Small intestine (tissue), 7 donors: ENCODE data around the gene MARCHF6. TPM values are rescaled to one million over a fixed set of nuclear protein-coding genes. Genes with fewer than 3 reads are reported as not detected.
"Not testable (repeated sequence)": the region's sequence is repeated elsewhere in the genome, so short reads cannot be mapped to it uniquely, and the experiment has no call there.

Experiments used
- DNase-seq, 2 donors: peaks; one replicate each; pipeline versions ENCODE4 v3.0.0 to v3.0.0-alpha.2; 2013
- FAIRE-seq: peaks from 2 replicates; lab custom pipeline; 2012; peaks lifted over from hg19 to GRCh38; lab: Jason Lieb, UNC
- H3K27ac ChIP-seq, 3 donors: one replicate each; pipeline ENCODE4 v1.5.1; 2013; ENCODE audit warnings: low read length in 2 of 3, mild to moderate bottlenecking in 2 of 3, control low read depth in 1 of 3, inconsistent platforms in 1 of 3, low read depth in 1 of 3, moderate library complexity in 1 of 3
- H3K27me3 ChIP-seq, 3 donors: one replicate each; pipeline ENCODE4 v1.6.1; 2013; ENCODE audit warnings: low read length in 3 of 3, inconsistent platforms in 1 of 3; ENCODE audit not compliant: control insufficient read depth in 3 of 3, insufficient read depth in 3 of 3
- H3K36me3 ChIP-seq, 3 donors: one replicate each; pipeline ENCODE4 v1.6.1; 2013; ENCODE audit warnings: low read length in 3 of 3, inconsistent platforms in 1 of 3, low read depth in 1 of 3, mild to moderate bottlenecking in 1 of 3, moderate library complexity in 1 of 3; ENCODE audit not compliant: control insufficient read depth in 3 of 3, insufficient read depth in 2 of 3
- H3K4me1 ChIP-seq, 3 donors: one replicate each; pipeline ENCODE4 v1.6.1; 2013; ENCODE audit warnings: low read length in 2 of 3, inconsistent platforms in 1 of 3, low read depth in 1 of 3, mild to moderate bottlenecking in 1 of 3, moderate library complexity in 1 of 3; ENCODE audit not compliant: control insufficient read depth in 3 of 3, insufficient read depth in 2 of 3
- H3K4me3 ChIP-seq, 3 donors: one replicate each; pipeline ENCODE4 v1.5.1; 2013; ENCODE audit warnings: low read length in 3 of 3, control low read depth in 1 of 3, inconsistent platforms in 1 of 3, low read depth in 1 of 3, mild to moderate bottlenecking in 1 of 3, moderate library complexity in 1 of 3
- H3K9me3 ChIP-seq, 2 donors: one replicate each; pipeline ENCODE4 v1.6.1; 2013; ENCODE audit warnings: low read depth in 1 of 2, low read length in 1 of 2; ENCODE audit not compliant: control insufficient read depth in 2 of 2, insufficient read depth in 1 of 2
- WGBS, 3 donors: extraction: QIAGEN DNeasy Blood & Tissue Kit; methylation state at CpG; one replicate each; pipeline ENCODE4 v1.1.7; 2013; 5-methylcytosine and 5-hydroxymethylcytosine counted together
- polyA plus RNA-seq, 4 donors: library from polyadenylated mRNA; stranded (reverse) in 3 of 4; unstranded in 1 of 4; fragments of 200-250 nt in 3 of 4; fragments of 120-200 nt in 1 of 4; gene quantifications; one replicate each; pipeline versions ENCODE4 v1.2.1 to v1.2.3, GENCODE V29; 2013
- donor health status: healthy with polysubstance abuse.
- donor health status: control.
- donor health status: control.
- donor health status: Bipolar disorder and iron deficiency.
- donor health status: healthy.

Gene MARCHF6
- polyA plus RNA-seq, 4 donors, result 39.6 to 118 (median 83.9) TPM

GRCh38 chr5:10307206-10308148, 46.0 kb upstream of the MARCHF6 start, which contains the start of gene CMBL:
TSS of gene CMBL (minus strand) at chr5:10307902. CDS start at chr5:10290762, 17,140 bp downstream.
- 2 to 3% (median 2%) methylated on average over 56 of the region's 56 CpGs for WGBS, 3 donors
- peak within 1 kb of the TSS; percentile 46 to 79 (median 58) for H3K4me3 ChIP-seq
- H3K4me1 ChIP-seq, result peaks cover 2 to 38% (median 13%) of the 10 kb centered on the region in 3 donors
- H3K27ac ChIP-seq, result peak within 1 kb of the TSS; percentile 76 to 92 (median 90)
- peaks cover 0 to 3% (median 0%) of the 10 kb centered on the region in 3 donors for H3K27me3 ChIP-seq
- DNase-seq, result peak; percentile 86 to 93
- H3K9me3 ChIP-seq, result peaks cover 0 to 2% of the 10 kb centered on the region in 2 donors
- H3K36me3 ChIP-seq, result peaks cover 0 to 11% (median 0%) of the 10 kb centered on the region in 3 donors
- FAIRE-seq, result no peak

GRCh38 chr5:10308844-10309243, 44.7 kb upstream of the MARCHF6 start:
- no peak for DNase-seq
- Histone ChIP-seq H3K4me3 (no peak overlapping the region), H3K4me1 (peaks cover 0 to 26% (median 9%) of the 10 kb centered on the region in 3 donors), H3K27me3 (peaks cover 0 to 3% (median 0%) of the 10 kb centered on the region in 3 donors), H3K36me3 (peaks cover 0 to 11% (median 0%) of the 10 kb centered on the region in 3 donors), H3K9me3 (peaks cover 0 to 2% of the 10 kb centered on the region in 2 donors), H3K27ac (peak overlapping the region in 1 of 3 donors; percentile 92)
- no peak for FAIRE-seq
- 83% methylated on average over 6 of the region's 6 CpGs for WGBS, 3 donors

- DNase-seq (peak; percentile 69 to 86), FAIRE-seq (no peak)
- Histone ChIP-seq H3K27ac (peak overlapping the region; percentile 19 to 67 (median 45)), H3K9me3 (peaks cover 0 to 2% of the 10 kb centered on the region in 2 donors), H3K4me1 (peaks cover 0 to 23% (median 0%) of the 10 kb centered on the region in 3 donors), H3K4me3 (no peak overlapping the region), H3K27me3 (peaks cover 0 to 3% (median 0%) of the 10 kb centered on the region in 3 donors), H3K36me3 (peaks cover 0 to 3% (median 0%) of the 10 kb centered on the region in 3 donors)
- WGBS, 3 donors, result 47 to 70% (median 53%) methylated on average over 8 of the region's 8 CpGs
These were observed 43.3 kb upstream of the MARCHF6 start for GRCh38 chr5:10310066-10310779.

GRCh38 chr5:10310835-10311570, 42.5 kb upstream of the MARCHF6 start:
- peak in 1 of 2 donors; percentile 27 for DNase-seq
- not testable (repeated sequence) for H3K4me3 ChIP-seq, H3K9me3 ChIP-seq, H3K36me3 ChIP-seq, H3K27me3 ChIP-seq, FAIRE-seq
- Histone ChIP-seq H3K4me1 (peaks cover 0 to 21% (median 0%) of the 10 kb centered on the region in 3 donors), H3K27ac (peak overlapping the region in 2 of 3 donors; percentile 62 to 67)
- 75 to 85% (median 81%) methylated on average over 8 of the region's 8 CpGs for WGBS, 3 donors

- Histone ChIP-seq H3K27ac (no peak overlapping the region), H3K9me3 (no peaks in the 10 kb centered on the region), H3K36me3 (no peaks in the 10 kb centered on the region), H3K4me1 (peaks cover 0 to 14% (median 0%) of the 10 kb centered on the region in 3 donors), H3K27me3 (no peaks in the 10 kb centered on the region), H3K4me3 (no peak overlapping the region)
- WGBS, 3 donors, result 80 to 88% (median 80%) methylated on average over 10 of the region's 10 CpGs
- DNase-seq, result no peak
- no peak for FAIRE-seq
These were observed 41.7 kb upstream of the MARCHF6 start for GRCh38 chr5:10311595-10312425.

- 78 to 87% (median 82%) methylated on average over 5 of the region's 5 CpGs for WGBS, 3 donors
- H3K9me3 ChIP-seq, result no peaks in the 10 kb centered on the region
- H3K27me3 ChIP-seq, result no peaks in the 10 kb centered on the region
- H3K36me3 ChIP-seq, result no peaks in the 10 kb centered on the region
- FAIRE-seq (no peak), DNase-seq (no peak)
- no peak overlapping the region for H3K4me3 ChIP-seq
- H3K27ac ChIP-seq, result no peak overlapping the region
- peaks cover 0 to 7% (median 0%) of the 10 kb centered on the region in 3 donors for H3K4me1 ChIP-seq
These were observed 38.3 kb upstream of the MARCHF6 start for GRCh38 chr5:10315201-10315600.

- Histone ChIP-seq H3K36me3 (no peaks in the 10 kb centered on the region), H3K4me3 (no peak overlapping the region), H3K27ac (no peak overlapping the region), H3K4me1 (peaks cover 0 to 1% (median 0%) of the 10 kb centered on the region in 3 donors), H3K9me3 (no peaks in the 10 kb centered on the region), H3K27me3 (no peaks in the 10 kb centered on the region)
- FAIRE-seq (no peak), DNase-seq (no peak)
- WGBS, 3 donors, result 91 to 94% (median 93%) methylated on average over 15 of the region's 15 CpGs
These were observed 37.5 kb upstream of the MARCHF6 start for GRCh38 chr5:10315824-10316509.
